Measurements from ENCODE around the gene PIGT.
A peak's percentile ranks its signal among the peaks of the same experiment; 100 is the strongest.

DNA sequence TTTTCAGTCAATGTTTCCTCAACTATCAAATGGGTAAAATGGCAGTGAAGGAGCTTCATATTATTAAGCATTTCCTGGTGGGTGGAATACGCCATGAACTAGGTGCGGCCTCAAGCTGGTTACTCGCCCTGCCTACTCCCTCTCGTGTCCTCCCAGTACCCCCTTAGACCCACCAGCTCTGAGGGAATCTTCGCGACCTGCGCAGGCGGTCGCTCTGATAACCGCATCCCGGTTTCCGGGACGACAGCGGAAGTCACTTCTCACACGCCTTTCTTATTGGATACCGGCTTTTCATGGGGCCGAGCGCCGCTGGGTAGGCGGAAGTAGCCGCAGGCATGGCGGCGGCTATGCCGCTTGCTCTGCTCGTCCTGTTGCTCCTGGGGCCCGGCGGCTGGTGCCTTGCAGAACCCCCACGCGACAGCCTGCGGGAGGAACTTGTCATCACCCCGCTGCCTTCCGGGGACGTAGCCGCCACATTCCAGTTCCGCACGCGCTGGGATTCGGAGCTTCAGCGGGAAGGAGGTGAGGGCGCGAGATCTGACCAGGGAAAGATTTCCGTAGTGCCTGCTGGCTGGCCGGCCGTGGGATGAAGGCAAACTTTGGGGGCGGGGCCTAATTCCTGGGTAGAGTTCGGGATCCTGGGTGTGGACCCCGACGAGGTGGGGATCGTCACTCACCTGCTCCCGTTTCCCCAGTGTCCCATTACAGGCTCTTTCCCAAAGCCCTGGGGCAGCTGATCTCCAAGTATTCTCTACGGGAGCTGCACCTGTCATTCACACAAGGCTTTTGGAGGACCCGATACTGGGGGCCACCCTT, at the start of gene PIGT:
- TF ChIP-seq FOXP4 (CRISPR knock-in tag; IDR thresholded peaks at IDR 0.05) (no peak), ZNF646 (CRISPR knock-in tag; IDR thresholded peaks at IDR 0.05) (no peak), SATB2 (CRISPR knock-in tag; IDR thresholded peaks at IDR 0.05) (0 out of 2 replicates have a peak, but pooled peaks have one; percentile 92), ZNF460 (CRISPR knock-in tag; IDR thresholded peaks at IDR 0.05; ENCODE audit: borderline replicate concordance) (peak; percentile 10; the same call in 1 of the 2 replicates), GATAD1 (CRISPR knock-in tag; IDR thresholded peaks at IDR 0.05) (peak; percentile 100), GABPA (IDR thresholded peaks at IDR 0.05; ENCODE audit: low read depth, low read length) (peak; percentile 87), GABPA (CRISPR knock-in tag; IDR thresholded peaks at IDR 0.05; ENCODE audit: low read depth) (peak; percentile 99), STAT5B (CRISPR knock-in tag; IDR thresholded peaks at IDR 0.05) (peak; percentile 53; the same call in 1 of the 2 replicates), ETS1 (CRISPR knock-in tag; IDR thresholded peaks at IDR 0.05) (peak; percentile 85; the same call in 1 of the 2 replicates)
- TF ChIP-seq, protein P1, sequence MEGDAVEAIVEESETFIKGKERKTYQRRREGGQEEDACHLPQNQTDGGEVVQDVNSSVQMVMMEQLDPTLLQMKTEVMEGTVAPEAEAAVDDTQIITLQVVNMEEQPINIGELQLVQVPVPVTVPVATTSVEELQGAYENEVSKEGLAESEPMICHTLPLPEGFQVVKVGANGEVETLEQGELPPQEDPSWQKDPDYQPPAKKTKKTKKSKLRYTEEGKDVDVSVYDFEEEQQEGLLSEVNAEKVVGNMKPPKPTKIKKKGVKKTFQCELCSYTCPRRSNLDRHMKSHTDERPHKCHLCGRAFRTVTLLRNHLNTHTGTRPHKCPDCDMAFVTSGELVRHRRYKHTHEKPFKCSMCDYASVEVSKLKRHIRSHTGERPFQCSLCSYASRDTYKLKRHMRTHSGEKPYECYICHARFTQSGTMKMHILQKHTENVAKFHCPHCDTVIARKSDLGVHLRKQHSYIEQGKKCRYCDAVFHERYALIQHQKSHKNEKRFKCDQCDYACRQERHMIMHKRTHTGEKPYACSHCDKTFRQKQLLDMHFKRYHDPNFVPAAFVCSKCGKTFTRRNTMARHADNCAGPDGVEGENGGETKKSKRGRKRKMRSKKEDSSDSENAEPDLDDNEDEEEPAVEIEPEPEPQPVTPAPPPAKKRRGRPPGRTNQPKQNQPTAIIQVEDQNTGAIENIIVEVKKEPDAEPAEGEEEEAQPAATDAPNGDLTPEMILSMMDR (CRISPR knock-in tag; IDR thresholded peaks at IDR 0.05) = peak; percentile 38; the same call in 1 of the 2 replicates

Data from HepG2 (cell line).